WTC11 (cell line): ENCODE results near the gene HAPLN3. TPM values are rescaled to one million over a fixed set of nuclear protein-coding genes. Genes with fewer than 3 reads are reported as not detected.
A peak's percentile ranks its signal among the peaks of the same experiment; 100 is the strongest.

ENCODE experiments used
- ARID4B ChIP-seq: sonication (generic); formaldehyde crosslinking; IDR thresholded peaks from 2 replicates; pipeline ENCODE4 v1.8.0; 2023; ENCODE audit warnings: missing genetic modification reagents, mild to moderate bottlenecking, borderline replicate concordance
- ATF6 ChIP-seq: sonication (generic); formaldehyde crosslinking; IDR thresholded peaks from 2 replicates; pipeline ENCODE4 v1.8.1; 2023; ENCODE audit warnings: mild to moderate bottlenecking, missing genetic modification reagents
- CREB1 ChIP-seq: sonication (generic); formaldehyde crosslinking; IDR thresholded peaks from 2 replicates; pipeline ENCODE4 v1.8.0; 2023; ENCODE audit warnings: mild to moderate bottlenecking, missing genetic modification reagents
- ELF4 ChIP-seq: sonication (generic); formaldehyde crosslinking; IDR thresholded peaks from 2 replicates; pipeline ENCODE4 v1.8.1; 2022; ENCODE audit warnings: low read depth, mild to moderate bottlenecking, moderate library complexity, missing genetic modification reagents
- FOXP1 ChIP-seq: sonication (generic); formaldehyde crosslinking; IDR thresholded peaks from 2 replicates; pipeline ENCODE4 v1.8.0; 2022; ENCODE audit warnings: missing genetic modification reagents, mild to moderate bottlenecking, moderate library complexity, borderline replicate concordance
- FOXP4 ChIP-seq: sonication (generic); formaldehyde crosslinking; IDR thresholded peaks from 2 replicates; pipeline ENCODE4 v1.8.0; 2022; ENCODE audit warnings: mild to moderate bottlenecking, missing genetic modification reagents
- NR2C2 ChIP-seq: sonication (generic); formaldehyde crosslinking; IDR thresholded peaks from 2 replicates; pipeline ENCODE4 v1.8.0; 2022; ENCODE audit warnings: mild to moderate bottlenecking, missing genetic modification reagents
- OVOL2 ChIP-seq: fragments of 250-450 bp; sonication (Bioruptor Pico); IDR thresholded peaks from 2 replicates; pipeline ENCODE4 v1.9.0; 2021; ENCODE audit warnings: mild to moderate bottlenecking, borderline replicate concordance
- PRDM15 ChIP-seq: sonication (generic); formaldehyde crosslinking; IDR thresholded peaks from 2 replicates; pipeline ENCODE4 v1.8.0; 2022; ENCODE audit warnings: missing genetic modification reagents
- PRRX2 ChIP-seq: fragments of 250-450 bp; sonication (Bioruptor Pico); IDR thresholded peaks from 2 replicates; pipeline ENCODE4 v1.8.0; 2021; ENCODE audit warnings: mild to moderate bottlenecking
- RELA ChIP-seq: sonication (generic); formaldehyde crosslinking; IDR thresholded peaks from 2 replicates; pipeline ENCODE4 v1.8.1; 2022; ENCODE audit warnings: missing genetic modification reagents, mild to moderate bottlenecking, borderline replicate concordance
- RORB ChIP-seq: fragments of 250-450 bp; sonication (Bioruptor Pico); IDR thresholded peaks from 2 replicates; pipeline ENCODE4 v1.9.0; 2021; ENCODE audit warnings: mild to moderate bottlenecking
- SMAD4 ChIP-seq: sonication (generic); formaldehyde crosslinking; IDR thresholded peaks from 2 replicates; pipeline ENCODE4 v1.8.0; 2022; ENCODE audit warnings: mild to moderate bottlenecking, missing genetic modification reagents
- TEAD1 ChIP-seq: sonication (generic); formaldehyde crosslinking; IDR thresholded peaks from 2 replicates; pipeline ENCODE4 v1.8.0; 2022; ENCODE audit warnings: mild to moderate bottlenecking, missing genetic modification reagents
- USF2 ChIP-seq: sonication (generic); formaldehyde crosslinking; IDR thresholded peaks from 2 replicates; pipeline ENCODE4 v1.8.1; 2023; ENCODE audit warnings: mild to moderate bottlenecking, missing genetic modification reagents, moderate library complexity
- ZNF121 ChIP-seq: sonication (generic); formaldehyde crosslinking; IDR thresholded peaks from 2 replicates; pipeline ENCODE4 v1.8.0; 2023; ENCODE audit warnings: missing genetic modification reagents
- ZNF281 ChIP-seq: sonication (generic); formaldehyde crosslinking; IDR thresholded peaks from 2 replicates; pipeline ENCODE4 v1.8.0; 2023; ENCODE audit warnings: mild to moderate bottlenecking, missing genetic modification reagents
- ZNF416 ChIP-seq: fragments of 250-450 bp; sonication (Bioruptor Pico); IDR thresholded peaks from 2 replicates; pipeline ENCODE4 v1.9.0; 2021; ENCODE audit warnings: mild to moderate bottlenecking, inconsistent platforms
- ZNF425 ChIP-seq: fragments of 250-450 bp; sonication (Bioruptor Pico); conservative IDR thresholded peaks from 2 replicates; pipeline ENCODE4 v1.9.0; 2021; ENCODE audit warnings: mild to moderate bottlenecking
- ZNF671 ChIP-seq: fragments of 250-450 bp; sonication (Bioruptor Pico); IDR thresholded peaks from 2 replicates; pipeline ENCODE4 v1.8.0; 2021; ENCODE audit warnings: mild to moderate bottlenecking
- total RNA-seq: library from RNA; stranded (reverse); gene quantifications from 3 replicates; pipeline ENCODE4 v1.2.3, GENCODE V29; 2021

The HAPLN3 gene
- total RNA-seq, 1 experiment from 2014 or later = 50.6 TPM

- TF ChIP-seq ARID4B = peak; percentile 18; the same call in 1 of the 2 replicates
- 0 out of 2 replicates have a peak, but pooled peaks have one; percentile 42 for TF ChIP-seq RELA
- peak; percentile 44; the same call in 1 of the 2 replicates for TF ChIP-seq FOXP1 (CRISPR knock-in tag)
- TF ChIP-seq TEAD1 = peak; percentile 75
- no peak for TF ChIP-seq ZNF121
- TF ChIP-seq NR2C2 (CRISPR knock-in tag) = no peak
- 0 out of 2 replicates have a peak, but pooled peaks have one; percentile 66 for TF ChIP-seq ZNF416 (CRISPR knock-in tag)
- peak; percentile 88; the same call in 1 of the 2 replicates for TF ChIP-seq FOXP4 (CRISPR knock-in tag)
- no peak for TF ChIP-seq ZNF671
- no peak for TF ChIP-seq PRRX2 (CRISPR knock-in tag)
- no peak for TF ChIP-seq ZNF281 (CRISPR knock-in tag)
- TF ChIP-seq ATF6 (CRISPR knock-in tag) = no peak
- TF ChIP-seq ZNF425 (CRISPR knock-in tag) = no peak
- 0 out of 2 replicates have a peak, but pooled peaks have one; percentile 57 for TF ChIP-seq SMAD4
- TF ChIP-seq CREB1 (CRISPR knock-in tag) = no peak
- peak; percentile 21; the same call in 1 of the 2 replicates for TF ChIP-seq ELF4 (CRISPR knock-in tag)
- TF ChIP-seq USF2 (CRISPR knock-in tag) = peak; percentile 60
- no peak for TF ChIP-seq RORB
- no peak for TF ChIP-seq PRDM15 (CRISPR knock-in tag)
- no peak; the same call in 1 of the 2 replicates for TF ChIP-seq OVOL2 (CRISPR knock-in tag)
These were observed 17.9 kb upstream of the HAPLN3 start, which contains the start of gene MFGE8 (continued) for GRCh38 chr15:88913017-88913849.
